KMS-11 (cell line): ENCODE measurements around the gene ABHD6.

ENCODE experiments used
- H2AFZ ChIP-seq: fragments of 200-600 bp; sonication (generic); 2 replicates; pipeline ENCODE4 v1.6.1; 2016; ENCODE audit warnings: antibody characterized with exemption, mixed run types, low read depth
- H3K27ac ChIP-seq: fragments of 200-600 bp; sonication (generic); 2 replicates; pipeline ENCODE4 v1.6.1; 2016; ENCODE audit warnings: mild to moderate bottlenecking, mixed run types
- H3K27me3 ChIP-seq: fragments of 200-600 bp; sonication (generic); 2 replicates; pipeline ENCODE4 v1.6.1; 2017; ENCODE audit warnings: mild to moderate bottlenecking, low read depth, mixed run types, moderate library complexity; ENCODE audit not compliant: insufficient read depth
- H3K36me3 ChIP-seq: fragments of 200-600 bp; sonication (generic); 2 replicates; pipeline ENCODE4 v1.6.1; 2017; ENCODE audit warnings: mild to moderate bottlenecking, mixed run types; ENCODE audit not compliant: insufficient read depth
- H3K4me1 ChIP-seq: fragments of 200-600 bp; sonication (generic); 2 replicates; pipeline ENCODE4 v1.6.1; 2016; ENCODE audit warnings: mild to moderate bottlenecking, low read depth, mixed run types; ENCODE audit not compliant: poor library complexity, severe bottlenecking
- H3K4me2 ChIP-seq: fragments of 200-600 bp; sonication (generic); 2 replicates; pipeline ENCODE4 v1.7.0; 2016; ENCODE audit warnings: mild to moderate bottlenecking, mixed run types
- H3K4me3 ChIP-seq: fragments of 200-600 bp; sonication (generic); IDR thresholded peaks from 2 replicates; pipeline ENCODE4 v1.6.1; 2017; ENCODE audit warnings: low read depth, low read length, mixed read lengths; ENCODE audit not compliant: insufficient read depth
- H3K79me2 ChIP-seq: fragments of 200-600 bp; sonication (generic); 2 replicates; pipeline ENCODE4 v1.6.1; 2016; ENCODE audit warnings: low read depth, mixed run types; ENCODE audit not compliant: insufficient read depth
- H3K9ac ChIP-seq: fragments of 200-600 bp; sonication (generic); 2 replicates; pipeline ENCODE4 v1.6.1; 2016; ENCODE audit warnings: mild to moderate bottlenecking, mixed run types
- H4K20me1 ChIP-seq: fragments of 200-600 bp; sonication (generic); 2 replicates; pipeline ENCODE4 v1.6.1; 2016; ENCODE audit warnings: mild to moderate bottlenecking, mixed run types; ENCODE audit not compliant: insufficient read depth
- TF ChIP-seq, protein P1 (sequence below): fragments of 200-600 bp; sonication (generic); conservative IDR thresholded peaks from 2 replicates; pipeline ENCODE4 v1.6.1; 2017; ENCODE audit warnings: low read depth, mild to moderate bottlenecking, antibody characterized with exemption, low read length, moderate library complexity, mixed read lengths

The ABHD6 gene

GRCh38 chr3:58333206-58334012 lies 95.8 kb downstream of the ABHD6 start:
- peak overlapping the region; percentile 56 for H3K4me2 ChIP-seq
- no peaks in the 10 kb centered on the region for H3K36me3 ChIP-seq
- no peaks in the 10 kb centered on the region for H3K27me3 ChIP-seq
- H3K4me3 ChIP-seq, result peak overlapping the region; percentile 62
- H4K20me1 ChIP-seq, result no peaks in the 10 kb centered on the region
- H3K27ac ChIP-seq, result no peak overlapping the region
- peak overlapping the region; percentile 25; the same call in 1 of the 2 replicates for H3K9ac ChIP-seq
- peak overlapping the region; percentile 34; the same call in 1 of the 2 replicates for H2AFZ ChIP-seq
- no peaks in the 10 kb centered on the region for H3K79me2 ChIP-seq
- peaks cover 24% of the 10 kb centered on the region for H3K4me1 ChIP-seq
- TF ChIP-seq, protein P1, sequence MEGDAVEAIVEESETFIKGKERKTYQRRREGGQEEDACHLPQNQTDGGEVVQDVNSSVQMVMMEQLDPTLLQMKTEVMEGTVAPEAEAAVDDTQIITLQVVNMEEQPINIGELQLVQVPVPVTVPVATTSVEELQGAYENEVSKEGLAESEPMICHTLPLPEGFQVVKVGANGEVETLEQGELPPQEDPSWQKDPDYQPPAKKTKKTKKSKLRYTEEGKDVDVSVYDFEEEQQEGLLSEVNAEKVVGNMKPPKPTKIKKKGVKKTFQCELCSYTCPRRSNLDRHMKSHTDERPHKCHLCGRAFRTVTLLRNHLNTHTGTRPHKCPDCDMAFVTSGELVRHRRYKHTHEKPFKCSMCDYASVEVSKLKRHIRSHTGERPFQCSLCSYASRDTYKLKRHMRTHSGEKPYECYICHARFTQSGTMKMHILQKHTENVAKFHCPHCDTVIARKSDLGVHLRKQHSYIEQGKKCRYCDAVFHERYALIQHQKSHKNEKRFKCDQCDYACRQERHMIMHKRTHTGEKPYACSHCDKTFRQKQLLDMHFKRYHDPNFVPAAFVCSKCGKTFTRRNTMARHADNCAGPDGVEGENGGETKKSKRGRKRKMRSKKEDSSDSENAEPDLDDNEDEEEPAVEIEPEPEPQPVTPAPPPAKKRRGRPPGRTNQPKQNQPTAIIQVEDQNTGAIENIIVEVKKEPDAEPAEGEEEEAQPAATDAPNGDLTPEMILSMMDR, result no peak

GRCh38 chr3:58334013-58334321 lies 96.4 kb downstream of the ABHD6 start:
- Histone ChIP-seq H3K79me2 (no peaks in the 10 kb centered on the region), H3K27me3 (no peaks in the 10 kb centered on the region), H4K20me1 (no peaks in the 10 kb centered on the region), H3K4me3 (peak overlapping the region; percentile 62), H3K9ac (no peak overlapping the region), H3K4me2 (peak overlapping the region; percentile 56), H3K27ac (no peak overlapping the region), H3K36me3 (no peaks in the 10 kb centered on the region), H2AFZ (no peak overlapping the region), H3K4me1 (peaks cover 24% of the 10 kb centered on the region)
- TF ChIP-seq, protein P1, result no peak

- TF ChIP-seq, protein P1, result no peak
- H3K36me3 ChIP-seq, result no peaks in the 10 kb centered on the region
- no peaks in the 10 kb centered on the region for H3K27me3 ChIP-seq
- no peaks in the 10 kb centered on the region for H4K20me1 ChIP-seq
- no peak overlapping the region for H3K4me3 ChIP-seq
- peaks cover 24% of the 10 kb centered on the region for H3K4me1 ChIP-seq
- no peak overlapping the region for H3K9ac ChIP-seq
- H3K27ac ChIP-seq, result no peak overlapping the region
- no peaks in the 10 kb centered on the region for H3K79me2 ChIP-seq
- no peak overlapping the region for H2AFZ ChIP-seq
- H3K4me2 ChIP-seq, result peak overlapping the region; percentile 56; the same call in 1 of the 2 replicates
Measured at GRCh38 chr3:58334506-58334884, 96.9 kb downstream of the ABHD6 start.

GRCh38 chr3:58335652-58335947 lies 98.0 kb downstream of the ABHD6 start:
- H3K9ac ChIP-seq, result no peak overlapping the region
- H3K27ac ChIP-seq, result no peak overlapping the region; the same call in 1 of the 2 replicates
- no peaks in the 10 kb centered on the region for H3K79me2 ChIP-seq
- peaks cover 24% of the 10 kb centered on the region for H3K4me1 ChIP-seq
- no peaks in the 10 kb centered on the region for H4K20me1 ChIP-seq
- no peaks in the 10 kb centered on the region for H3K36me3 ChIP-seq
- peak overlapping the region; percentile 59; the same call in 1 of the 2 replicates for H3K4me2 ChIP-seq
- H3K27me3 ChIP-seq, result no peaks in the 10 kb centered on the region
- H2AFZ ChIP-seq, result no peak overlapping the region
- no peak overlapping the region for H3K4me3 ChIP-seq
- TF ChIP-seq, protein P1, result no peak
